Middle frontal gyrus (tissue), 1 donor: ENCODE measurements around the gene TYK2.
A peak's percentile ranks its signal among the peaks of the same experiment; 100 is the strongest.
"Not testable (repeated sequence)": the region's sequence is repeated elsewhere in the genome, so short reads cannot be mapped to it uniquely, and the experiment has no call there.

Experiments
- DNase-seq: peaks from one replicate; pipeline ENCODE4 v3.0.0-alpha.2; 2015; ENCODE audit warnings: low spot score; ENCODE audit errors: extremely low spot score

The TYK2 gene

GRCh38 chr19:10377140-10377640 is 3.2 kb downstream of the TYK2 start:
- not testable (repeated sequence) for DNase-seq

GRCh38 chr19:10374931-10375330 is 5.4 kb downstream of the TYK2 start:
- no peak for DNase-seq

GRCh38 chr19:10372690-10373089 is 7.7 kb downstream of the TYK2 start:
- DNase-seq = no peak

GRCh38 chr19:10368101-10368803 is 12.1 kb downstream of the TYK2 start:
- no peak for DNase-seq

- DNase-seq = not testable (repeated sequence)
Observed at GRCh38 chr19:10366950-10367512, 13.3 kb downstream of the TYK2 start.

- no peak for DNase-seq
Observed at GRCh38 chr19:10365518-10365917, 14.9 kb downstream of the TYK2 start.

- DNase-seq = no peak
Observed at GRCh38 chr19:10364644-10365043, 15.7 kb downstream of the TYK2 start.

- DNase-seq = no peak
Observed at GRCh38 chr19:10363789-10364281, 16.5 kb downstream of the TYK2 start.

- no peak for DNase-seq
Observed at GRCh38 chr19:10362259-10362658, 18.1 kb downstream of the TYK2 start.

- DNase-seq = no peak
Observed at GRCh38 chr19:10361569-10362011, 18.8 kb downstream of the TYK2 start.

GRCh38 chr19:10356431-10356830 is 23.9 kb downstream of the TYK2 start:
- DNase-seq = no peak

- no peak for DNase-seq
Observed at GRCh38 chr19:10353793-10354391, 26.5 kb downstream of the TYK2 start.

- DNase-seq = no peak
Observed at GRCh38 chr19:10352764-10353671, 27.4 kb downstream of the TYK2 start.

- DNase-seq = no peak
Observed at GRCh38 chr19:10346509-10346908, 33.9 kb downstream of the TYK2 start.

GRCh38 chr19:10344780-10345179 is 35.6 kb downstream of the TYK2 start:
- peak; percentile 24 for DNase-seq

- no peak for DNase-seq
Observed at GRCh38 chr19:10343495-10343894, 36.9 kb downstream of the TYK2 start.

GRCh38 chr19:10339977-10340376 is 40.4 kb downstream of the TYK2 start:
- no peak for DNase-seq

GRCh38 chr19:10339380-10339960 is 40.9 kb downstream of the TYK2 start, which contains the start of gene ICAM3:
TSS of gene ICAM3 (minus strand) at chr19:10339624. CDS start at chr19:10339614, 10 bp downstream.
- no peak for DNase-seq

GRCh38 chr19:10338940-10339339 is 41.4 kb downstream of the TYK2 start:
- DNase-seq = no peak

GRCh38 chr19:10336725-10337124 is 43.6 kb downstream of the TYK2 start:
- not testable (repeated sequence) for DNase-seq
